Superior temporal gyrus (tissue), 1 donor: ENCODE measurements around the gene PPRC1.
A peak's percentile ranks its signal among the peaks of the same experiment; 100 is the strongest.

ENCODE experiments used
- DNase-seq: peaks from one replicate; pipeline ENCODE4 v3.0.0-alpha.2; 2016; ENCODE audit errors: extremely low spot score

Gene PPRC1

GRCh38 chr10:102119417-102120141 is 13.3 kb upstream of the PPRC1 start:
- no peak for DNase-seq

GRCh38 chr10:102120142-102120990 is 12.5 kb upstream of the PPRC1 start, which contains the start of gene LDB1:
LDB1 (minus strand) TSS chr10:102120368; CDS start chr10:102120110, 258 bp downstream.
- peak; percentile 88 for DNase-seq

DNA sequence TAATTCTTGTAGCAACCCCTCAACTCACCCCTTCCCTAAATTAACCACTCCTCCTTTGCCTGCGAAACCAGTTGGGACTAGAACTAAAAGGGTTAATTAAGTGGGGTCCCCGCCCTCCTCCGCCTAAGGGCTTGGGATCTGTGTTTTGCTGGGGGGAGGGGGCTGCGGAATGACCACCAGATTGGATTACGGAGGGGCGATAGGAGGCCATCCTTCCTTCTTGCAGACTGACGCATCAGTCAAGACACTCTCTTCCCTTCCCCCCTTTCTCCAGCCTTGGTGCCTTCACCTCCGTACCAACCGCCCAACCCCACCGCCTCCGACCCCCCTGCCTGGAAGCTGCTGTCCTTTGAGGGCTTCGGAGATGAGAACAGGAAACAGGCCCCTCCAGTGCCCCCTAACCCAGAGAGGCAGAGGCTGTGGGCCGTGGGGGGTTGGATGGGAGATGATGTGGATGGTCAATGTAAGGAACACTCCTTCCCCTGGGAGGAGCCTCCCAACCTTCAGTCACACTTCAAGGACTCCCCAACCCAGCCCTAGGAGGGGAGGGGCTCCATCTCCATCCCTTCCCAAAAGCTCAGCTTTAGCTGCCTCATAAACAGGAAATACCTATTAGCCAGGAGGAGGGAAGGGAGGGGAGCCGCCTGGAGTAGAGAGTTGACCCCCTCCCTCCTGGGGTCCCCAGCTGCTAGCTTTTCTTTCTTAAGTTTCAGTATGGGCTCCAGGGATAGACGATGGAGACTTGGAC is 11.7 kb upstream of the PPRC1 start:
- DNase-seq: peak; percentile 67

DNA sequence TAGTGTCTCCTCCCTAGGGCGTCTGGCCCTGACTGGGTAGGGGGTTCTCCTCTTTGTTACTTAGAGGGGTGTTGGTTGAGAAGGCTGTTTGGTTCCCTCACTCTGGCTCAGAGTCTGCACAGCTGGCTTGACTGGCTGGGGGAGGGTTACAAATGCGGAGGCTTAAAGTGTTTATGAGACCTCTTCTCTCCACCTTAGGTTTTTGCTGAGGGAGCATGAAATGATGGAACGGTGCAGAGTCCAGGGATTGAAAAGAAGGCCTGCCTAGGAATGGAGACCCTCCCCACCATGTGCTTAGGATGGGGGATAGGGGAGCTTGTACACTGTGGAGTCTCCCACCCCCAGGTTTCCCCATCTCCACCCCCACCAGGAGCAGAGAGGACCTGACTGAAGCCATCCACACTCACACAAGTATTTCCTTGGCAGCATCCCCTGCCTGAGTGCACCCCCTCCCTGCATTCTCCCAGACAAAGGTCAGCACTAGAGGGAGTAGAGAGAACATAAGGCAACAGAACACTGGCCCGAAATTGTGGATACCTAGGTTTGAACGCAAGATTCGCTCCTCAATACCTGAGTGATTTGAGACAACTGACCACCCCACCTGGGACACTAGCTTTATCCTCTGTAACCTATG is 11.0 kb upstream of the PPRC1 start:
- DNase-seq: no peak

DNA sequence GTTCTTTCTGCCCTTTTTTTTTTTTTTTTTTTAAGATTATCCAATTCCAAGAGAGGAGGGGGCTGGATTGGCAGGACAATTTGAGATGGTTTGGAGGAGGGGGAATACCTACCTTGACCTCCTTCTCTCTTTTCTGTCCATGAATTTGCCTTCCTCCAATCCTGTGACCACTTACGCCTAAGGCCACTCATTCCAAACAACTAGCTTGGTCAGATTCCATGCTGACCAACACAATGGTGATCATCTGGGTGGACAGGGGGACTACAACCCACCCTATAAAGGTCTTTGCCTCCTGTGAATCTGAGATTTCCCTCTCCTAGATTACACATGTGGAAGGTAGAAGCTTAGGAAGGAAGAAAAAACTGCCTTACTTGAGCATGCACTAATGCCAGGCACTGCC is 10.4 kb upstream of the PPRC1 start:
- DNase-seq: no peak

DNA sequence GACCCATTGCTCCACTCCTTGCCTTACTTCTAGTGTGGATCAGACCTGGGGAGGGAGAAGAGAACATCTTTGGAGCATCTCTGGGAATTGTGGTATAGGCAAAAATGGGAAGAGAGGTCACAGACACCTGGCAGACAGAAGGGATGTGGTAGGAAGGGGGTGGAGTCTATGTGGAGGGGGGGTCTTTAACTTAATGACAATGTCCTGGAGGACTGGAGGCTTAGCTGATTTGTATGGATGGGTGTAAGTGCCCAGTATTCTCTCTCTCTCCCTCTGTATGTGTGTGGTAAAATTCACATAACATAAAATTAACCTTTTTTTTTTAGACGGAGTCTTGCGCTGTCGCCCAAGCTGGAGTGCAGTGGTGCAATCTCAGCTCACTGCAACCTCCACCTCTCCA is 9.6 kb upstream of the PPRC1 start:
- DNase-seq: no peak

- no peak for DNase-seq
Measured at GRCh38 chr10:102131286-102132170, 1.3 kb upstream of the PPRC1 start.

- no peak for DNase-seq
Measured at GRCh38 chr10:102132193-102132562, 662 bp upstream of the PPRC1 start.

DNA sequence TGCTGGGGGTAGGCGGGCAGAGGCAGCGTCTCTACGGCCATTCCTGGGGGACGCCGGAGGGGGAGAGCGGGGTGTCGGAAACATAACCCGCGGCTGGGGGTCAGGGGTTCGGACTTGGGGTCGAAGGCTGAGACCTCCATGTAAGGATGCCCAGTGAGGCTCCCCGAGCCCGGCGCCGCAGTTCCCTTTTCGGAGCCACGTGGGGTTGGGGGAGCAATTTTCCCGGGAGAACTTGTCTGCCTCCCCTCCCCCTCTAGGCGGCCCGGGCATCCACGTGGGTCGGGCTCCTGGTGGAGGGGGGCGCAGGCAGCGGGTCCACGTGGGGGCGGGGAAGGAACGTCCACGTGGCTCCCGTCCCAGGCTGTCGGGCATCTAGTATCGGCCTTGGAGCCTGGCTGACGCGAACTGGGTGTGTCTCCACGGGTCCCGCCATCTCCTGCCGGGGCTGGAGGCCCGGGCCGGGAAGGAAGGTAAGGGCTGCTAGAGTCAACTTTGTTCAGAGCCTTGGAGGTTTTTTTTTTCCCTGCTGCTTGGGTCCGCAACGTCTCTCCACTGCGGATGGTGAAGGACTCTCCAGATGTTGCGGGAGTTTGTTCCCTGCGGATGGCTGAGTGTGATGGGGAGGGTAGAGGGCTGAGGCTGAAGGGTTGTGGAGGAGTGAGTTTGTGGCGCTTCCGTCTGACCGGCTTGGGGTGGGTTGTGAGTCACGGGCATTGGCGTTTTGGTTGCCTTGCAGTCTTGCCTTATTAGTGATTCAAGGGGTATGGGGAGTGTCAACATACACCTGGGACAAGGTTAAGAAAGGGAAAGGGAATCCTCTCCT is 744 bp downstream of the PPRC1 start:
- DNase-seq: peak; percentile 47

GRCh38 chr10:102134416-102134815 is 1.6 kb downstream of the PPRC1 start:
- DNase-seq: no peak

- DNase-seq: no peak
Measured at GRCh38 chr10:102135956-102136526, 3.2 kb downstream of the PPRC1 start.

- DNase-seq: no peak
Measured at GRCh38 chr10:102139281-102140110, 6.7 kb downstream of the PPRC1 start.

GRCh38 chr10:102140218-102140617 is 7.4 kb downstream of the PPRC1 start:
- DNase-seq: no peak

DNA sequence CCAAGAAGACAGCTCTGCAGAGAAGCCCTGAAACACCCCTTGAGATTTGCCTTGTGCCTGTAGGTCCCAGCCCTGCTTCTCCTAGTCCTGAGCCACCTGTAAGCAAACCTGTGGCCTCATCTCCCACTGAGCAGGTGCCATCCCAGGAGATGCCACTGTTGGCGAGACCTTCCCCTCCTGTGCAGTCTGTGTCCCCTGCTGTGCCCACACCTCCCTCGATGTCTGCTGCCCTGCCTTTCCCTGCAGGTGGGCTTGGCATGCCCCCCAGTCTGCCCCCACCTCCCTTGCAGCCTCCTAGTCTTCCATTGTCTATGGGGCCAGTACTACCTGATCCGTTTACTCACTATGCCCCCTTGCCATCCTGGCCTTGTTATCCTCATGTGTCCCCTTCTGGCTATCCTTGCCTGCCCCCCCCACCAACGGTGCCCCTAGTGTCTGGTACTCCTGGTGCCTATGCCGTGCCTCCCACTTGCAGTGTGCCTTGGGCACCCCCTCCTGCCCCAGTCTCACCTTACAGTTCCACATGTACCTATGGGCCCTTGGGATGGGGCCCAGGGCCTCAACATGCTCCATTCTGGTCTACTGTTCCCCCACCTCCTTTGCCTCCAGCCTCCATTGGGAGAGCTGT is 8.2 kb downstream of the PPRC1 start:
- no peak for DNase-seq

GRCh38 chr10:102141583-102142107 is 8.8 kb downstream of the PPRC1 start:
- no peak for DNase-seq

- DNase-seq: no peak
Measured at GRCh38 chr10:102146971-102147428, 14.2 kb downstream of the PPRC1 start.

GRCh38 chr10:102147561-102147960 is 14.7 kb downstream of the PPRC1 start:
- DNase-seq: no peak

- DNase-seq: no peak
Measured at GRCh38 chr10:102148275-102148674, 15.4 kb downstream of the PPRC1 start.
